C4-2B (cell line): ENCODE measurements around the gene GIT2.

Source experiments
- ZFX ChIP-seq: fragments of 450-650 bp; IDR thresholded peaks from 2 replicates; pipeline ENCODE4 v1.6.1; 2017
- TF ChIP-seq, protein P1 (sequence below): fragments of 450-650 bp; conservative IDR thresholded peaks from 2 replicates; pipeline ENCODE4 v1.5.1; 2017; ENCODE audit warnings: mild to moderate bottlenecking

DNA sequence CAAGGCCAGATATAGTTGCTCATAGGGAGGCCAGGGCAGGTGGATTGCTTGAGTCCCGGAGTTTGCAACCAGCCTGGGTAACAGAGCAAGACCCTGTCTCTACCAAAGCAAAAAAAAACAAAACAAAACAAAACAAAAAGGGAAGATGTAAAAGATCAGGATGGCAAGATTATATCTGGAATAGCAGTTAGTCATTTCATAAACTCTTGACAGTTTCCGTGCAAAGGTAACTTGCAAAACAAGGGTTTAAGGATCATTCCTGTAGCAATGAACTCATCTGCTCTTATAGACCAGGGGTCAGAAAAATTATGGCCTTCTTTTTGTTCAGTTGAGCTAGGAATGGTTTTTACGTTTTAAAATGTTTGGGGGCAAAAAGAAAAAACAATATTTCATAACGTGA is 29.6 kb downstream of the GIT2 start:
- TF ChIP-seq, protein P1, sequence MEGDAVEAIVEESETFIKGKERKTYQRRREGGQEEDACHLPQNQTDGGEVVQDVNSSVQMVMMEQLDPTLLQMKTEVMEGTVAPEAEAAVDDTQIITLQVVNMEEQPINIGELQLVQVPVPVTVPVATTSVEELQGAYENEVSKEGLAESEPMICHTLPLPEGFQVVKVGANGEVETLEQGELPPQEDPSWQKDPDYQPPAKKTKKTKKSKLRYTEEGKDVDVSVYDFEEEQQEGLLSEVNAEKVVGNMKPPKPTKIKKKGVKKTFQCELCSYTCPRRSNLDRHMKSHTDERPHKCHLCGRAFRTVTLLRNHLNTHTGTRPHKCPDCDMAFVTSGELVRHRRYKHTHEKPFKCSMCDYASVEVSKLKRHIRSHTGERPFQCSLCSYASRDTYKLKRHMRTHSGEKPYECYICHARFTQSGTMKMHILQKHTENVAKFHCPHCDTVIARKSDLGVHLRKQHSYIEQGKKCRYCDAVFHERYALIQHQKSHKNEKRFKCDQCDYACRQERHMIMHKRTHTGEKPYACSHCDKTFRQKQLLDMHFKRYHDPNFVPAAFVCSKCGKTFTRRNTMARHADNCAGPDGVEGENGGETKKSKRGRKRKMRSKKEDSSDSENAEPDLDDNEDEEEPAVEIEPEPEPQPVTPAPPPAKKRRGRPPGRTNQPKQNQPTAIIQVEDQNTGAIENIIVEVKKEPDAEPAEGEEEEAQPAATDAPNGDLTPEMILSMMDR = no peak
- TF ChIP-seq ZFX = no peak
